ENCODE measurements around the gene RYR2. TPM values are rescaled to one million over a fixed set of nuclear protein-coding genes. Genes with fewer than 3 reads are reported as not detected.

RYR2 gene
- total RNA-seq, 1 experiment from 2014 or later: 0.03 TPM

DNA sequence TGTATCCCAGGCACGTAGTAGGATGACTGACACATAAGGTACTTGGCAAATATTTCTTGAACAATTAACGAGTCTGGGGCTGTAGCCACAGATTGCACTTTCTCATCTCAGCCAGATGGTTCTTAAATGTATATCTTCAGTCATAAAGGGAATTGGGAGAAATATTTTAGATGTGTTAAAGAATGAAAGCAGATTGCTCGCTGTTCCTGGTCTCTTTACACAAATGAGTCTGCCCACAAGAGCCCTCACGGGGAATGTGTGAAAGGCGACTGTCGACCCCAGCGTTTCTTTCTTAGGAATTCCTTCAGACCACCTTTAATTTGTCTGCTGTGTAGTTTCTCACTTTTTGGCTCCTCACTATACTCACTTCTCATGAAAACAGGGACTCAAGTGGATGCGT, 38.5 kb upstream of the RYR2 start:
- CTCF ChIA-PET: no interaction called here
- TF ChIP-seq CTCF (IDR thresholded peaks at IDR 0.05) (no peak), REST (IDR thresholded peaks at IDR 0.05; ENCODE audit: insufficient read depth in 1 of 2, low read depth in 2 of 2, low read length in 1 of 2) (no peak), POLR2AphosphoS5 (IDR thresholded peaks at IDR 0.05; ENCODE audit: low read depth, low read length) (no peak)
- Histone ChIP-seq H3K4me1 (ENCODE audit: control insufficient read depth, insufficient read depth, low read length) (no peaks in the 10 kb centered on the region), H3K27ac (ENCODE audit: low read length) (no peak overlapping the region), H3K9me3 (ENCODE audit: control insufficient read depth, insufficient read depth, low read depth, low read length) (no peaks in the 10 kb centered on the region), H3K27me3 (ENCODE audit: control insufficient read depth, insufficient read depth, low read length) (no peaks in the 10 kb centered on the region; the same call in 1 of the 2 replicates), H3K4me3 (ENCODE audit: low read depth in 2 of 2, low read length in 2 of 2) (no peak overlapping the region), H3K36me3 (ENCODE audit: control insufficient read depth, insufficient read depth, low read length) (no peaks in the 10 kb centered on the region)
- POLR2A ChIA-PET: no interaction called here
- intact Hi-C loops (cut with micrococcal nuclease; ENCODE audit: unreplicated experiment) (no loop called here), in situ Hi-C loops (cut with HindIII; ENCODE audit: low pct_unique_long_range_greater_than_20kb, low sequenced_read_pairs) (no loop called here)
- DNase-seq (ENCODE audit: low read depth, low spot score) (no peak), ATAC-seq (no peak)
- no TSS peak for BruUV-seq (replicated peaks)

DNA sequence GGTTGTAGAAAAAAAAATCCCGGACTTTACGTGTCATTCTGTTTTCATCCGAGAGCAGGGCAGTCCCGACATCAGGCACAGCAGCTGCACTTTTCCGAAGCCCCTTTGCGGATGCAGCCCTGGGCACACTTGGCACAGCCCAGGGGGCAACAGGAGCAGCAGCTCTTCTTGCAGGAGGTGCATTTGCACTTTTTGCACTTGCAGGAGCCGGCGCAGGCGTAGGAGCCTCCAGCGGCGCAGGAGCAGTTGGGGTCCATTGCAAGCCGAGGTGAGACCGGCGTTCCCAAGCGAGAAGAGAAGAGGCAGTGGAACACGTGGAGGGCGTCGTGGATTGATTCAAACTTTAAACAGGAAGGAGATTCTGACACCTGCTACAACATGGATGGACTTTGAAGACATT, 37.9 kb upstream of the RYR2 start, which contains the start of gene MT1HL1:
MT1HL1 (minus strand) TSS at position 326 of the 400 bp plus-strand sequence; CDS start at position 257, 69 bp downstream.
- intact Hi-C loops (cut with micrococcal nuclease; ENCODE audit: unreplicated experiment): no loop called here
- H3K27me3 ChIP-seq (ENCODE audit: control insufficient read depth, insufficient read depth, low read length): no peaks in the 10 kb centered on the region; the same call in 1 of the 2 replicates
- DNase-seq (ENCODE audit: low read depth, low spot score) (no peak), ATAC-seq (no peak)
- no peak within 1 kb of the TSS for H3K4me3 ChIP-seq (ENCODE audit: low read depth in 2 of 2, low read length in 2 of 2)
- no TSS peak for BruUV-seq (replicated peaks)
- ChIA-PET POLR2A (no interaction called here), CTCF (no interaction called here)
- in situ Hi-C loops (cut with HindIII; ENCODE audit: low pct_unique_long_range_greater_than_20kb, low sequenced_read_pairs): no loop called here
- H3K9me3 ChIP-seq (ENCODE audit: control insufficient read depth, insufficient read depth, low read depth, low read length): no peaks in the 10 kb centered on the region
- no peaks in the 10 kb centered on the region for H3K36me3 ChIP-seq (ENCODE audit: control insufficient read depth, insufficient read depth, low read length)
- H3K27ac ChIP-seq (ENCODE audit: low read length): no peak within 1 kb of the TSS
- TF ChIP-seq CTCF (IDR thresholded peaks at IDR 0.05): no peak
- TF ChIP-seq POLR2AphosphoS5 (IDR thresholded peaks at IDR 0.05; ENCODE audit: low read depth, low read length): no peak
- TF ChIP-seq SIN3A (IDR thresholded peaks at IDR 0.05; ENCODE audit: borderline replicate concordance, insufficient read depth, low read depth, low read length): no peak
- TF ChIP-seq REST (IDR thresholded peaks at IDR 0.05; ENCODE audit: insufficient read depth in 1 of 2, low read depth in 2 of 2, low read length in 1 of 2): no peak
- no peak for TF ChIP-seq TCF7L2 (IDR thresholded peaks at IDR 0.05; ENCODE audit: low read depth, low read length)
- no peaks in the 10 kb centered on the region for H3K4me1 ChIP-seq (ENCODE audit: control insufficient read depth, insufficient read depth, low read length)

Measured in Panc1 (cell line).